ENCODE measurements around the gene DNAI7. TPM values are rescaled to one million over a fixed set of nuclear protein-coding genes. Genes with fewer than 3 reads are reported as not detected.

Gene DNAI7
- total and polyA plus RNA-seq, 2 of the 8 experiments (the other 6 are each of a cell fraction or from before 2014, with no cell fraction given), result 0.12 to 0.28 TPM

GRCh38 chr12:25113651-25114050, 81.3 kb downstream of the DNAI7 start (continued):
- TF ChIP-seq ATF2 (IDR thresholded peaks at IDR 0.05; ENCODE audit: low read length) (no peak), SRF (IDR thresholded peaks at IDR 0.05; ENCODE audit: low read depth, low read length) (no peak), JUND (IDR thresholded peaks at IDR 0.05; ENCODE audit: low read length) (no peak), RFX5 (IDR thresholded peaks at IDR 0.05; ENCODE audit: borderline replicate concordance, low read depth, low read length) (no peak), SUZ12 (IDR thresholded peaks at IDR 0.05; ENCODE audit: low read length) (no peak), KDM5A (IDR thresholded peaks at IDR 0.05; ENCODE audit: low read length) (no peak), POLR2AphosphoS5 (IDR thresholded peaks at IDR 0.05; ENCODE audit: low read depth, low read length) (no peak), CTBP2 (IDR thresholded peaks at IDR 0.05; ENCODE audit: borderline replicate concordance, insufficient read depth, insufficient read length, low read length) (no peak), BCL11A (IDR thresholded peaks at IDR 0.05; ENCODE audit: low read depth in 2 of 2, low read length in 2 of 2) (no peak), BRCA1 (IDR thresholded peaks at IDR 0.05; ENCODE audit: low read depth, low read length) (no peak), TAF1 (IDR thresholded peaks at IDR 0.05; ENCODE audit: low read depth, low read length) (no peak)
